Uterus (tissue), 2 donors: ENCODE measurements around the gene GRIPAP1.

ENCODE experiments used
- CTCF ChIP-seq, 4 experiments: fragments of 200-600 bp in 2 of 4; fragments of 450-650 bp in 2 of 4; sonication (generic) in 2 of 4; IDR thresholded peaks; one replicate each; pipeline ENCODE4 v1.5.1; 2016 to 2019; ENCODE audit warnings: antibody characterized with exemption in 4 of 4, mild to moderate bottlenecking in 2 of 4, moderate library complexity in 1 of 4
- POLR2A ChIP-seq, 2 donors: fragments of 450-650 bp; IDR thresholded peaks; one replicate each; pipeline ENCODE4 v1.6.1; 2016; ENCODE audit warnings: antibody characterized with exemption in 2 of 2, mild to moderate bottlenecking in 1 of 2, moderate library complexity in 1 of 2

- TF ChIP-seq CTCF (IDR thresholded peaks at IDR 0.05) (no peak), POLR2A (IDR thresholded peaks at IDR 0.05) (no peak)
These were observed 1.6 kb upstream of the GRIPAP1 start for GRCh38 chrX:49003696-49004095.
